Activated CD8-positive, alpha-beta memory T cell treated with anti-CD3 and anti-CD28 coated beads, Interleukin-2, amount 50 U/mL, for 24 hours (primary cell): Measurements from ENCODE around the gene DNMBP.
"Not testable (repeated sequence)": the region's sequence is repeated elsewhere in the genome, so short reads cannot be mapped to it uniquely, and the experiment has no call there.

ENCODE experiments used
- DNase-seq: peaks from one replicate; pipeline ENCODE4 v3.0.0-alpha.2; 2020; ENCODE audit errors: extremely low read depth

The DNMBP gene

GRCh38 chr10:100014071-100014762 is 4.5 kb upstream of the DNMBP start:
- DNase-seq: no peak

- DNase-seq: no peak
These were observed 3.9 kb upstream of the DNMBP start for GRCh38 chr10:100013621-100014020.

GRCh38 chr10:100011906-100012305 is 2.2 kb upstream of the DNMBP start:
- not testable (repeated sequence) for DNase-seq

GRCh38 chr10:100009283-100009792 is 409 bp downstream of the DNMBP start:
- DNase-seq: no peak

- DNase-seq: no peak
These were observed 952 bp downstream of the DNMBP start for GRCh38 chr10:100008708-100009282.

- DNase-seq: no peak
These were observed 1.6 kb downstream of the DNMBP start for GRCh38 chr10:100008142-100008522.

- no peak for DNase-seq
These were observed 2.3 kb downstream of the DNMBP start for GRCh38 chr10:100007231-100008141.

GRCh38 chr10:100006243-100006886 is 3.4 kb downstream of the DNMBP start:
- no peak for DNase-seq

- no peak for DNase-seq
These were observed 4.8 kb downstream of the DNMBP start for GRCh38 chr10:100004805-100005510.

GRCh38 chr10:100000109-100000644 is 9.6 kb downstream of the DNMBP start:
- DNase-seq: no peak

GRCh38 chr10:99999319-100000108 is 10.2 kb downstream of the DNMBP start:
- DNase-seq: no peak

- DNase-seq: no peak
These were observed 10.9 kb downstream of the DNMBP start for GRCh38 chr10:99998889-99999288.

GRCh38 chr10:99996671-99997648 is 12.8 kb downstream of the DNMBP start:
- no peak for DNase-seq

- DNase-seq: no peak
These were observed 14.0 kb downstream of the DNMBP start for GRCh38 chr10:99995713-99996112.

- no peak for DNase-seq
These were observed 14.5 kb downstream of the DNMBP start for GRCh38 chr10:99995269-99995668.

- DNase-seq: no peak
These were observed 14.9 kb downstream of the DNMBP start for GRCh38 chr10:99994801-99995200.

GRCh38 chr10:99993701-99994689 is 15.8 kb downstream of the DNMBP start:
- DNase-seq: peak; percentile 23

GRCh38 chr10:99985637-99986036 is 24.1 kb downstream of the DNMBP start:
- not testable (repeated sequence) for DNase-seq
